Tibial artery (tissue), 4 donors: ENCODE results near the gene GADD45A.

ENCODE experiments used
- DNase-seq, 2 donors: peaks; one replicate each; pipeline ENCODE4 v3.0.0-alpha.2; 2019
- H3K27ac ChIP-seq, 2 donors: fragments of 200-600 bp; sonication (generic) in 1 of 2; 1 replicate in 1 of 2; 2 replicates in 1 of 2; pipeline ENCODE4 v1.5.1; 2018 to 2019; ENCODE audit warnings: mild to moderate bottlenecking in 1 of 2
- H3K27me3 ChIP-seq, 2 donors: fragments of 200-600 bp; sonication (generic) in 1 of 2; one replicate each; pipeline versions ENCODE4 v1.5.1 to v1.6.0; 2016 to 2019
- H3K36me3 ChIP-seq, 3 donors: fragments of 200-600 bp; sonication (generic) in 2 of 3; one replicate each; pipeline ENCODE4 v1.5.1; 2016 to 2019; ENCODE audit warnings: mild to moderate bottlenecking in 2 of 3
- H3K4me1 ChIP-seq, 4 donors: fragments of 200-600 bp; sonication (generic) in 2 of 4; 1 replicate in 3 of 4; 2 replicates in 1 of 4; pipeline ENCODE4 v1.5.1; 2016 to 2019
- H3K4me3 ChIP-seq, 2 donors: fragments of 200-600 bp; sonication (generic) in 1 of 2; 1 replicate in 1 of 2; 2 replicates in 1 of 2; pipeline ENCODE4 v1.5.1; 2018 to 2019; ENCODE audit warnings: mild to moderate bottlenecking in 2 of 2
- H3K9me3 ChIP-seq, 3 donors: fragments of 200-600 bp; sonication (generic) in 1 of 3; one replicate each; pipeline ENCODE4 v1.5.1; 2016 to 2019
- CTCF ChIP-seq, 2 experiments: fragments of 200-600 bp in 1 of 2; fragments of 450-650 bp in 1 of 2; IDR thresholded peaks; one replicate each; pipeline ENCODE4 v1.5.1; 2017 to 2019; ENCODE audit warnings: antibody characterized with exemption in 2 of 2, mild to moderate bottlenecking in 1 of 2, moderate library complexity in 1 of 2
- intact Hi-C: fragments of 100-400 bp; cut with DNase I; formaldehyde crosslinking; loops from one replicate; pipeline ENCODE4 v1.15.0; 2023; ENCODE audit warnings: low total_unique reads

Gene GADD45A

GRCh38 chr1:67676946-67677345 lies 8.1 kb upstream of the GADD45A start:
- Histone ChIP-seq H3K9me3 (no peaks in the 10 kb centered on the region), H3K36me3 (no peaks in the 10 kb centered on the region), H3K4me1 (no peaks in the 10 kb centered on the region), H3K27ac (no peak overlapping the region), H3K4me3 (no peak overlapping the region), H3K27me3 (no peaks in the 10 kb centered on the region)
- no peak for DNase-seq
- intact Hi-C loops, result loop anchor here (5.0 kb wide), 1 partner anchor 85 kb away; no protein-coding TSS in a partner anchor
- TF ChIP-seq CTCF (IDR thresholded peaks at IDR 0.05), result no peak

- peaks cover 0 to 4% (median 0%) of the 10 kb centered on the region in 4 donors for H3K4me1 ChIP-seq
- no peaks in the 10 kb centered on the region for H3K27me3 ChIP-seq
- H3K36me3 ChIP-seq, result no peaks in the 10 kb centered on the region
- no peak for TF ChIP-seq CTCF (IDR thresholded peaks at IDR 0.05)
- intact Hi-C loops, result loop anchor here (5.0 kb wide), 1 partner anchor 85 kb away; no protein-coding TSS in a partner anchor
- H3K27ac ChIP-seq, result no peak overlapping the region
- no peak for DNase-seq
- H3K4me3 ChIP-seq, result no peak overlapping the region
- H3K9me3 ChIP-seq, result no peaks in the 10 kb centered on the region
These were observed 7.6 kb upstream of the GADD45A start for GRCh38 chr1:67677408-67677807.

GRCh38 chr1:67677930-67678329 lies 7.1 kb upstream of the GADD45A start:
- no peak overlapping the region for H3K4me3 ChIP-seq
- H3K4me1 ChIP-seq, result peaks cover 0 to 9% (median 4%) of the 10 kb centered on the region in 4 donors
- H3K27ac ChIP-seq, result no peak overlapping the region
- H3K27me3 ChIP-seq, result no peaks in the 10 kb centered on the region
- no peak for TF ChIP-seq CTCF (IDR thresholded peaks at IDR 0.05)
- intact Hi-C loops, result loop anchor here (5.0 kb wide), 1 partner anchor 84 kb away; no protein-coding TSS in a partner anchor
- no peaks in the 10 kb centered on the region for H3K9me3 ChIP-seq
- no peaks in the 10 kb centered on the region for H3K36me3 ChIP-seq
- DNase-seq, result no peak

GRCh38 chr1:67679691-67680090 lies 5.3 kb upstream of the GADD45A start:
- Histone ChIP-seq H3K4me1 (peaks cover 0 to 25% (median 19%) of the 10 kb centered on the region in 4 donors), H3K4me3 (no peak overlapping the region), H3K9me3 (no peaks in the 10 kb centered on the region), H3K27ac (no peak overlapping the region), H3K36me3 (no peaks in the 10 kb centered on the region), H3K27me3 (no peaks in the 10 kb centered on the region)
- TF ChIP-seq CTCF (IDR thresholded peaks at IDR 0.05), result no peak
- no peak for DNase-seq
- intact Hi-C loops, result loop anchor here (5.0 to 10.0 kb wide), 3 partner anchors 83 to 155 kb away; partner anchors contain the start of gene GNG12

GRCh38 chr1:67680486-67680885 lies 4.5 kb upstream of the GADD45A start:
- Histone ChIP-seq H3K27me3 (no peaks in the 10 kb centered on the region), H3K36me3 (no peaks in the 10 kb centered on the region), H3K4me1 (peaks cover 0 to 25% (median 19%) of the 10 kb centered on the region in 4 donors), H3K4me3 (no peak overlapping the region), H3K27ac (no peak overlapping the region), H3K9me3 (no peaks in the 10 kb centered on the region)
- intact Hi-C loops, result loop anchor here (10.0 kb wide), 2 partner anchors 116 to 154 kb away; partner anchors contain the start of gene GNG12
- DNase-seq, result no peak
- no peak for TF ChIP-seq CTCF (IDR thresholded peaks at IDR 0.05)
